Measurements from ENCODE around the gene LDB2. TPM values are rescaled to one million over a fixed set of nuclear protein-coding genes. Genes with fewer than 3 reads are reported as not detected.

Gene LDB2
- total and polyA plus RNA-seq, 2 experiments from 2014 or later, result 48.6 to 80.1 TPM

- Mint-ChIP-seq H3K27ac (no peak overlapping the region), H3K9me3 (no peaks in the 10 kb centered on the region; the same call in 2 of the 3 replicates), H3K27me3 (ENCODE audit: insufficient read depth, low read depth, poor library complexity) (peaks cover 3% of the 10 kb centered on the region), H3K36me3 (ENCODE audit: low read depth) (peaks cover 2% of the 10 kb centered on the region; the same call in 2 of the 3 replicates), H3K4me3 (no peak overlapping the region), H3K4me1 (peaks cover 13% of the 10 kb centered on the region)
- peaks cover 10% of the 10 kb centered on the region; the same call in 1 of the 2 replicates for H3K4me1 ChIP-seq (ENCODE audit: insufficient read depth)
- H2AFZ ChIP-seq, result no peak overlapping the region
- no peak overlapping the region for H3K4me2 ChIP-seq
- no peak overlapping the region for H3K27ac ChIP-seq (ENCODE audit: low read depth)
- H3F3A ChIP-seq (replicated peaks; ENCODE audit: low read depth), result no peaks in the 10 kb centered on the region
- no peaks in the 10 kb centered on the region; the same call in 1 of the 2 replicates for H4K20me1 ChIP-seq (replicated peaks; ENCODE audit: insufficient read depth)
- DNase-seq (ENCODE audit: low spot score), result no peak
- no peak overlapping the region for H3K4me3 ChIP-seq
- no peak for ATAC-seq
- no peaks in the 10 kb centered on the region for H3K36me3 ChIP-seq (ENCODE audit: insufficient read depth)
- TF ChIP-seq POLR2AphosphoS5 (IDR thresholded peaks at IDR 0.05; ENCODE audit: low read depth) (no peak), STAT1 (IDR thresholded peaks at IDR 0.05; ENCODE audit: unreplicated experiment) (no peak), EZH2phosphoT487 (IDR thresholded peaks at IDR 0.05; ENCODE audit: unreplicated experiment) (no peak), CTCF (conservative IDR thresholded peaks at IDR 0.05; ENCODE audit: low read depth in 2 of 2) (no peak), CREB1 (CRISPR knock-in tag; IDR thresholded peaks at IDR 0.05; ENCODE audit: low read depth) (no peak), ZNF114 (CRISPR knock-in tag; IDR thresholded peaks at IDR 0.05) (no peak), NANOG (IDR thresholded peaks at IDR 0.05; ENCODE audit: borderline replicate concordance) (no peak), JUNB (IDR thresholded peaks at IDR 0.05; ENCODE audit: unreplicated experiment) (no peak), ZNF462 (CRISPR knock-in tag; IDR thresholded peaks at IDR 0.05) (no peak), ETS1 (IDR thresholded peaks at IDR 0.05) (no peak), ZNF331 (CRISPR knock-in tag; IDR thresholded peaks at IDR 0.05; ENCODE audit: low read depth) (no peak)
- H3K79me2 ChIP-seq (replicated peaks; ENCODE audit: insufficient read depth), result no peaks in the 10 kb centered on the region
- no peaks in the 10 kb centered on the region for H3K27me3 ChIP-seq (ENCODE audit: insufficient read depth)
- H3K9me2 ChIP-seq (ENCODE audit: insufficient read depth), result no peaks in the 10 kb centered on the region
Observed at GRCh38 chr4:16588651-16589050, 309.8 kb downstream of the LDB2 start.
